DMS 273 treated with DMSO at 0.1 percent for 48 hours (cell line): ENCODE measurements around the gene GGA1.
"Not testable (repeated sequence)": the region's sequence is repeated elsewhere in the genome, so short reads cannot be mapped to it uniquely, and the experiment has no call there.

Experiments
- DNase-seq: peaks from one replicate; lab custom pipeline; 2025; lab: John Stamatoyannopoulos, UW

Gene GGA1

GRCh38 chr22:37571258-37571991 lies 37.2 kb upstream of the GGA1 start:
- no peak for DNase-seq

- no peak for DNase-seq
These were observed 36.7 kb upstream of the GGA1 start for GRCh38 chr22:37571992-37572373.

GRCh38 chr22:37575490-37576003 lies 33.1 kb upstream of the GGA1 start:
- no peak for DNase-seq

GRCh38 chr22:37578002-37578401 lies 30.6 kb upstream of the GGA1 start:
- no peak for DNase-seq

GRCh38 chr22:37581504-37581903 lies 27.1 kb upstream of the GGA1 start:
- DNase-seq = no peak

GRCh38 chr22:37582526-37582925 lies 26.1 kb upstream of the GGA1 start:
- no peak for DNase-seq

GRCh38 chr22:37588546-37589215 lies 20.0 kb upstream of the GGA1 start:
- DNase-seq = no peak

- no peak for DNase-seq
These were observed 19.0 kb upstream of the GGA1 start for GRCh38 chr22:37589636-37590035.

- not testable (repeated sequence) for DNase-seq
These were observed 17.6 kb upstream of the GGA1 start for GRCh38 chr22:37591081-37591480.

- DNase-seq = no peak
These were observed 16.7 kb upstream of the GGA1 start for GRCh38 chr22:37591823-37592404.

- no peak for DNase-seq
These were observed 14.4 kb upstream of the GGA1 start for GRCh38 chr22:37594237-37594636.

- DNase-seq = no peak
These were observed 9.5 kb upstream of the GGA1 start for GRCh38 chr22:37599153-37599552.

- DNase-seq = no peak
These were observed 7.5 kb upstream of the GGA1 start for GRCh38 chr22:37601203-37601539.

- peak; percentile 45 for DNase-seq
These were observed 6.8 kb upstream of the GGA1 start for GRCh38 chr22:37601540-37602442.

- DNase-seq = not testable (repeated sequence)
These were observed 5.9 kb upstream of the GGA1 start for GRCh38 chr22:37602546-37603277.

GRCh38 chr22:37604074-37604473 lies 4.6 kb upstream of the GGA1 start:
- DNase-seq = no peak

GRCh38 chr22:37604875-37605274 lies 3.8 kb upstream of the GGA1 start:
- DNase-seq = no peak

- DNase-seq = peak; percentile 7
These were observed 1.4 kb upstream of the GGA1 start for GRCh38 chr22:37607010-37607934.

GRCh38 chr22:37607935-37608476 lies 628 bp upstream of the GGA1 start:
- DNase-seq = no peak
